K562 (cell line): ENCODE data around the gene CEP192. TPM values are rescaled to one million over a fixed set of nuclear protein-coding genes. Genes with fewer than 3 reads are reported as not detected.

Source experiments
- CCNT2 ChIP-seq: IDR thresholded peaks from 2 replicates; pipeline ENCODE4 v1.6.1; 2011; ENCODE audit warnings: borderline replicate concordance, low read depth, mild to moderate bottlenecking, moderate library complexity, mixed read lengths, low read length; ENCODE audit not compliant: insufficient read length; ENCODE audit errors: extremely low read depth
- TAF1 ChIP-seq: IDR thresholded peaks from 2 replicates; pipeline ENCODE4 v1.6.1; 2011; ENCODE audit warnings: mild to moderate bottlenecking, low read length, moderate library complexity; ENCODE audit not compliant: insufficient read depth, control insufficient read depth, severe bottlenecking; ENCODE audit errors: extremely low read depth
- polyA plus RNA-seq, 8 experiments: library from polyadenylated mRNA; depleted of rRNA in 4 of 8; stranded (reverse) in 5 of 8; unstranded in 3 of 8; fragments of >200 nt; fragmentation: Nextera tagmentation in 2 of 8; fragmentation: Illumina TruSeq in 1 of 8; extraction: Ambion mirVana in 2 of 8; extraction: Trizol in 1 of 8; gene quantifications; 2 replicates each; pipeline versions ENCODE4 v1.2.1 to v1.2.3, GENCODE V29; 2011 to 2014; ENCODE audit warnings: inconsistent platforms in 1 of 8, missing spikeins in 1 of 8
- total RNA-seq, 7 experiments: library from RNA; depleted of rRNA in 6 of 7; stranded (reverse); fragments of >200 nt in 6 of 7; fragmentation: Illumina TruSeq in 2 of 7; extraction: Trizol in 2 of 7; gene quantifications; 2 replicates each; pipeline versions ENCODE4 v1.2.1 to v1.2.3, GENCODE V29; 2011 to 2021; ENCODE audit warnings: low replicate concordance in 1 of 7
- TF ChIP-seq, protein P1 (sequence below): fragments of 250-450 bp; sonication (Bioruptor Pico); IDR thresholded peaks from 2 replicates; pipeline ENCODE4 v1.8.0; 2021; ENCODE audit warnings: moderate library complexity, mild to moderate bottlenecking, inconsistent platforms
- TF ChIP-seq, protein P2 (sequence below): fragments of 250-450 bp; sonication (Bioruptor Pico); IDR thresholded peaks from 2 replicates; pipeline ENCODE4 v1.4.0; 2020; ENCODE audit warnings: borderline replicate concordance
- TF ChIP-seq, protein P3 (sequence below): fragments of 450-650 bp; IDR thresholded peaks from 2 replicates; pipeline ENCODE4 v1.6.1; 2016; ENCODE audit warnings: low read depth, mild to moderate bottlenecking, moderate library complexity

Gene CEP192
- total and polyA plus RNA-seq, 9 of the 15 experiments (the other 6 are each of a cell fraction or from before 2014, with no cell fraction given) = 14.4 to 54.4 (median 35.8) TPM

DNA sequence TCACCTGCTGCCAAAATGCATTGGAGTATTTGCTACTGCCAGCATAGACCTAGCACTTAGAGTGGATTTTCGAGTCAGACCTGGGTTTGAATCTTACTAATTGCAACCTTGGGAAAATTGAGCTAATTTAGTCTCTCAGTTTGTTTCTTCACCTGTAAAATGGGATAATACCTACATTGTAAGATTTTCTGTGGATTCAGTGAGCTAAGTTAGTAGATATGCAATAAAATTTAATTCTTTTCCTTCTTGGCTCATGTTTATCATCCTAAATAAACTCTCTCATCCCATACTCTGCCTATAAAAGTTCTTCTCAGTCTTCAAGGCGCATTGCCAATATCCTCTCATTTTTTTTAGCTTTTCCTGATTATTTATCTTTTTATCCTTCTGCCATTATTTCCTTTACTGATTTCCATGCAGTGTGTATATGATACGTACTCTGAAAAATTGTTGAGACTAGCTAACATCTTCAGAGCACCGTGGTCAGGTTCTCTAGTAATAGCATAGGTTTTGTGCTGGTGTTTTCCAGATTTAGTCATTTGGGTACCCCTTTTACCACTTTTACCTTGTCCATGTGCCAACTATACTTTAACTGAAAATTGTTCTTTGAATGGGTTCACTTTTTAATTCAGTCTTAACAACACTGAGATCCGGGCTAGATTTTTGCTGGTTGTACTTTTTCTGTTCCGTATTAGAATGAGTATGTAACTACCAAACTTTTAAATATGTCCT is 7.3 kb downstream of the CEP192 start (continued):
- TF ChIP-seq CCNT2 (no peak), TAF1 (no peak)
- TF ChIP-seq, protein P1, sequence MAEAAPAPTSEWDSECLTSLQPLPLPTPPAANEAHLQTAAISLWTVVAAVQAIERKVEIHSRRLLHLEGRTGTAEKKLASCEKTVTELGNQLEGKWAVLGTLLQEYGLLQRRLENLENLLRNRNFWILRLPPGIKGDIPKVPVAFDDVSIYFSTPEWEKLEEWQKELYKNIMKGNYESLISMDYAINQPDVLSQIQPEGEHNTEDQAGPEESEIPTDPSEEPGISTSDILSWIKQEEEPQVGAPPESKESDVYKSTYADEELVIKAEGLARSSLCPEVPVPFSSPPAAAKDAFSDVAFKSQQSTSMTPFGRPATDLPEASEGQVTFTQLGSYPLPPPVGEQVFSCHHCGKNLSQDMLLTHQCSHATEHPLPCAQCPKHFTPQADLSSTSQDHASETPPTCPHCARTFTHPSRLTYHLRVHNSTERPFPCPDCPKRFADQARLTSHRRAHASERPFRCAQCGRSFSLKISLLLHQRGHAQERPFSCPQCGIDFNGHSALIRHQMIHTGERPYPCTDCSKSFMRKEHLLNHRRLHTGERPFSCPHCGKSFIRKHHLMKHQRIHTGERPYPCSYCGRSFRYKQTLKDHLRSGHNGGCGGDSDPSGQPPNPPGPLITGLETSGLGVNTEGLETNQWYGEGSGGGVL (CRISPR knock-in tag) = no peak
- TF ChIP-seq, protein P2, sequence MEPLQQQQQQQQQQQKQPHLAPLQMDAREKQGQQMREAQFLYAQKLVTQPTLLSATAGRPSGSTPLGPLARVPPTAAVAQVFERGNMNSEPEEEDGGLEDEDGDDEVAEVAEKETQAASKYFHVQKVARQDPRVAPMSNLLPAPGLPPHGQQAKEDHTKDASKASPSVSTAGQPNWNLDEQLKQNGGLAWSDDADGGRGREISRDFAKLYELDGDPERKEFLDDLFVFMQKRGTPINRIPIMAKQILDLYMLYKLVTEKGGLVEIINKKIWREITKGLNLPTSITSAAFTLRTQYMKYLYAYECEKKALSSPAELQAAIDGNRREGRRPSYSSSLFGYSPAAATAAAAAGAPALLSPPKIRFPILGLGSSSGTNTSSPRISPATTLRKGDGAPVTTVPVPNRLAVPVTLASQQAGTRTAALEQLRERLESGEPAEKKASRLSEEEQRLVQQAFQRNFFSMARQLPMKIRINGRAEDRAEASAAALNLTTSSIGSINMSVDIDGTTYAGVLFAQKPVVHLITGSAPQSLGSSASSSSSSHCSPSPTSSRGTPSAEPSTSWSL (CRISPR knock-in tag) = no peak
- TF ChIP-seq, protein P3, sequence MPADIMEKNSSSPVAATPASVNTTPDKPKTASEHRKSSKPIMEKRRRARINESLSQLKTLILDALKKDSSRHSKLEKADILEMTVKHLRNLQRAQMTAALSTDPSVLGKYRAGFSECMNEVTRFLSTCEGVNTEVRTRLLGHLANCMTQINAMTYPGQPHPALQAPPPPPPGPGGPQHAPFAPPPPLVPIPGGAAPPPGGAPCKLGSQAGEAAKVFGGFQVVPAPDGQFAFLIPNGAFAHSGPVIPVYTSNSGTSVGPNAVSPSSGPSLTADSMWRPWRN = no peak
